ENCODE results near the gene SPIRE1.

SPIRE1 gene

GRCh38 chr18:12423393-12423792 is 234.5 kb downstream of the SPIRE1 start:
- Histone ChIP-seq H3K36me3 (ENCODE audit: low read length) (no peaks in the 10 kb centered on the region), H3K27ac (ENCODE audit: low read depth, low read length) (no peak overlapping the region), H3K79me2 (ENCODE audit: insufficient read depth, low read length) (no peaks in the 10 kb centered on the region), H3K9ac (ENCODE audit: low read length) (no peak overlapping the region), H3K9me3 (ENCODE audit: insufficient read depth, low read length) (no peaks in the 10 kb centered on the region), H3K27me3 (ENCODE audit: low read length) (no peaks in the 10 kb centered on the region), H3K4me2 (ENCODE audit: low read depth, low read length, poor library complexity, severe bottlenecking) (no peak overlapping the region), H4K20me1 (ENCODE audit: low read depth, low read length) (no peaks in the 10 kb centered on the region), H3F3A (ENCODE audit: insufficient read depth) (peaks cover 22% of the 10 kb centered on the region), H3K9me2 (replicated peaks; ENCODE audit: insufficient read depth, low read length) (no peaks in the 10 kb centered on the region), H3K4me3 (ENCODE audit: insufficient read depth, low read length, poor library complexity, severe bottlenecking) (no peak overlapping the region), H2AFZ (ENCODE audit: low read depth, low read length, severe bottlenecking) (no peak overlapping the region)
- no peak for TF ChIP-seq EZH2phosphoT487 (conservative IDR thresholded peaks at IDR 0.05; ENCODE audit: low read length)
- TF ChIP-seq, protein P1, sequence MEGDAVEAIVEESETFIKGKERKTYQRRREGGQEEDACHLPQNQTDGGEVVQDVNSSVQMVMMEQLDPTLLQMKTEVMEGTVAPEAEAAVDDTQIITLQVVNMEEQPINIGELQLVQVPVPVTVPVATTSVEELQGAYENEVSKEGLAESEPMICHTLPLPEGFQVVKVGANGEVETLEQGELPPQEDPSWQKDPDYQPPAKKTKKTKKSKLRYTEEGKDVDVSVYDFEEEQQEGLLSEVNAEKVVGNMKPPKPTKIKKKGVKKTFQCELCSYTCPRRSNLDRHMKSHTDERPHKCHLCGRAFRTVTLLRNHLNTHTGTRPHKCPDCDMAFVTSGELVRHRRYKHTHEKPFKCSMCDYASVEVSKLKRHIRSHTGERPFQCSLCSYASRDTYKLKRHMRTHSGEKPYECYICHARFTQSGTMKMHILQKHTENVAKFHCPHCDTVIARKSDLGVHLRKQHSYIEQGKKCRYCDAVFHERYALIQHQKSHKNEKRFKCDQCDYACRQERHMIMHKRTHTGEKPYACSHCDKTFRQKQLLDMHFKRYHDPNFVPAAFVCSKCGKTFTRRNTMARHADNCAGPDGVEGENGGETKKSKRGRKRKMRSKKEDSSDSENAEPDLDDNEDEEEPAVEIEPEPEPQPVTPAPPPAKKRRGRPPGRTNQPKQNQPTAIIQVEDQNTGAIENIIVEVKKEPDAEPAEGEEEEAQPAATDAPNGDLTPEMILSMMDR (IDR thresholded peaks at IDR 0.05; ENCODE audit: insufficient read depth, low read length, poor library complexity, severe bottlenecking) = no peak

DNA sequence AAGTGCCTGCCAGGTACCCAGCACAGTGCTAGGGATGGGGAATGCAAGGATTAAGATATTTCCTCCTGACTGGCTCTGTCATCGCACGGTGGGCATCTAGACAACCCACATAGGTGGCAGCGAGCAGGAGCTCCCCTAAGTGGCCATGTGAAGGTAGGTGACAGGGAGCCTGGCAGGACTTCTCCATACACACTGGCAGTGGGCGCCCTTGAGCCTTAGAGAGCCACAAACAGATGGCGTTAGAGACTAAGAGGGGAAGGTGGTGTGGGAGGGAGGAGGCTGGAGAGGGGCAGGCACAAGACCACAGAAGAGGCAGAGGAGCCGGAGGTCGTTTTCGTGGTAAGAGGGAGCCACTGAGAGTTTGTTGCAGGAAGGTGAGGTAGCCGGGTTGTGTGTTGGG is 235.0 kb downstream of the SPIRE1 start:
- Histone ChIP-seq H3F3A (ENCODE audit: insufficient read depth) (peaks cover 27% of the 10 kb centered on the region), H3K79me2 (ENCODE audit: insufficient read depth, low read length) (no peaks in the 10 kb centered on the region), H3K9ac (ENCODE audit: low read length) (no peak overlapping the region), H2AFZ (ENCODE audit: low read depth, low read length, severe bottlenecking) (no peak overlapping the region), H3K4me3 (ENCODE audit: insufficient read depth, low read length, poor library complexity, severe bottlenecking) (no peak overlapping the region), H3K36me3 (ENCODE audit: low read length) (no peaks in the 10 kb centered on the region), H3K4me2 (ENCODE audit: low read depth, low read length, poor library complexity, severe bottlenecking) (no peak overlapping the region), H4K20me1 (ENCODE audit: low read depth, low read length) (no peaks in the 10 kb centered on the region), H3K9me3 (ENCODE audit: insufficient read depth, low read length) (no peaks in the 10 kb centered on the region), H3K27ac (ENCODE audit: low read depth, low read length) (no peak overlapping the region), H3K27me3 (ENCODE audit: low read length) (no peaks in the 10 kb centered on the region), H3K9me2 (replicated peaks; ENCODE audit: insufficient read depth, low read length) (no peaks in the 10 kb centered on the region)
- TF ChIP-seq, protein P1 (IDR thresholded peaks at IDR 0.05; ENCODE audit: insufficient read depth, low read length, poor library complexity, severe bottlenecking) = no peak
- no peak for TF ChIP-seq EZH2phosphoT487 (conservative IDR thresholded peaks at IDR 0.05; ENCODE audit: low read length)

- peak overlapping the region; percentile 63 for H3K4me2 ChIP-seq (ENCODE audit: low read depth, low read length, poor library complexity, severe bottlenecking)
- H3K9ac ChIP-seq (ENCODE audit: low read length) = peak overlapping the region; percentile 89
- peak overlapping the region; percentile 89 for H3K27ac ChIP-seq (ENCODE audit: low read depth, low read length)
Observed at GRCh38 chr18:12421732-12422131, 236.2 kb downstream of the SPIRE1 start.

More at GRCh38 chr18:12421732-12422131, 236.2 kb downstream of the SPIRE1 start:
- Histone ChIP-seq H3K36me3 (ENCODE audit: low read length) (no peaks in the 10 kb centered on the region), H3F3A (ENCODE audit: insufficient read depth) (peaks cover 38% of the 10 kb centered on the region), H3K4me3 (ENCODE audit: insufficient read depth, low read length, poor library complexity, severe bottlenecking) (peak overlapping the region; percentile 35), H3K9me3 (ENCODE audit: insufficient read depth, low read length) (no peaks in the 10 kb centered on the region), H3K79me2 (ENCODE audit: insufficient read depth, low read length) (no peaks in the 10 kb centered on the region), H3K27me3 (ENCODE audit: low read length) (no peaks in the 10 kb centered on the region), H2AFZ (ENCODE audit: low read depth, low read length, severe bottlenecking) (no peak overlapping the region), H4K20me1 (ENCODE audit: low read depth, low read length) (no peaks in the 10 kb centered on the region), H3K9me2 (replicated peaks; ENCODE audit: insufficient read depth, low read length) (no peaks in the 10 kb centered on the region)
- TF ChIP-seq EZH2phosphoT487 (conservative IDR thresholded peaks at IDR 0.05; ENCODE audit: low read length) = no peak
- TF ChIP-seq, protein P1 (IDR thresholded peaks at IDR 0.05; ENCODE audit: insufficient read depth, low read length, poor library complexity, severe bottlenecking) = no peak
